ENCODE data around the gene BEST1.
"Not testable (repeated sequence)": the region's sequence is repeated elsewhere in the genome, so short reads cannot be mapped to it uniquely, and the experiment has no call there.

The BEST1 gene

DNA sequence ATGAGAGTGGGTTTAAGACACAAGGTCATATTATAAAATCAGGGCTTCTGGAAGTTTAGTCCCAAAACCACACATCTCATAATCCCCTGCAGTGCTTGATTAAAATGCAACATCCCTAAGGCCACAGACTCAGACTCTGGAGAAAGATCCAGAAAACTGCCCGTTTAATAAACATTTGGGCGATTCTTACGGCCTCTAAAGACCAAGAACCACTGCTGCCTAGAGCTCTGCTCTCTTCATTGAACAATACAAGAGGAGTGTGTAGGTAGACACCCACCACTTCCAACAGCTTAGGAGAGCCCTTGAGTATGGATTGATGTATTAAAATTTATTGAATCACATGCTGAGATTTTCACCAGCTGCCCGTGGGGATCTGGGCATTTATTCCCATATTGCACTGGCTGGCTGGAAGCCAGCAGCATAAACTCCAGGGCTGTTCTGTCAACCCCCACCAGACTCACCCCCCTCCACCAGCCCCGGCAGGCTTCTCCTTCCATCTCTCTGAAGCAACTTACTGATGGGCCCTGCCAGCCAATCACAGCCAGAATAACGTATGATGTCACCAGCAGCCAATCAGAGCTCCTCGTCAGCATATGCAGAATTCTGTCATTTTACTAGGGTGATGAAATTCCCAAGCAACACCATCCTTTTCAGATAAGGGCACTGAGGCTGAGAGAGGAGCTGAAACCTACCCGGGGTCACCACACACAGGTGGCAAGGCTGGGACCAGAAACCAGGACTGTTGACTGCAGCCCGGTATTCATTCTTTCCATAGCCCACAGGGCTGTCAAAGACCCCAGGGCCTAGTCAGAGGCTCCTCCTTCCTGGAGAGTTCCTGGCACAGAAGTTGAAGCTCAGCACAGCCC lies 749 bp upstream of the BEST1 start:
- no peak for DNase-seq

DNA sequence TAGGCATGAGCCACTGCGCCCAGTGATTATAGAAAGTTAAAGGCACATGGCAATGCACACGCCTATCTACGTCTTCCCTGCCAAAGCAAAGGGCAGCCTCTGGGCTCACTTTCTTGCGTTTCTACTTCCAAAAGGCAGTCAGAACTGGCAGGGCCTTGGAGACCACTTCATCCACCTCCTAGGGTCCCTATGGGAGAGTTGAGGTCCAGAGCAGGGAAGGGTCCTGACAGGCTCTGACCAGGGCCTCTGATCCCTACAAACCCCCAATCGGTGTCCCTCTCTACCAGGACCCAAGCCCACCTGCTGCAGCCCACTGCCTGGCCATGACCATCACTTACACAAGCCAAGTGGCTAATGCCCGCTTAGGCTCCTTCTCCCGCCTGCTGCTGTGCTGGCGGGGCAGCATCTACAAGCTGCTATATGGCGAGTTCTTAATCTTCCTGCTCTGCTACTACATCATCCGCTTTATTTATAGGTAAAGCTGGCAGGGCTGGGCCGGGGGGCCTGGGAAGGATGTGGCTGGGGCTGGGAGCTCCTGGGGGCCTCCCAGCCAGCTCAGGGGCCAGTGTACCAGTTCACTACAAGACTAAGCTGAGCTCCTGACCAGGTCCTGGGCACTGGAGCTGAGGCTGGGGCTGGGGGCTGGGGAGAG lies 1.5 kb downstream of the BEST1 start:
- no peak for DNase-seq

DNA sequence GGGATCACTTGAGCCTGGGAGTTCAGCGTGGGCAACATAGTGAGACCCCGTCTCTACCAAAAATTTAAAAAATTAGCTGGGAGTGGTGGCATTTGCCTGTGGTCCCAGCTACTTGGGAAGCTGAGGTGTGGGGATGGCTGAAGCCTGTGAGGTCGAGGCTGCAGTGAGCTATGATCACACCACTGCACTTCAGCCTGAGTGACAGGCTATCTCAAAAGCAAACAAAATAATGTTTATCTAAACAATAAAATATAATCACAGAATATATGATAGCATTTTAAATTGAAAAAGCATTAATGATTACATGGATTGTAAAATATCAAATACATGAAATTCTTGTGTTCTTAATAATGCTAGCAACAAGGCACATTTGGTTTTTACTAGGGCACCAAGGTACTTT lies 2.7 kb downstream of the BEST1 start:
- no peak for DNase-seq

DNA sequence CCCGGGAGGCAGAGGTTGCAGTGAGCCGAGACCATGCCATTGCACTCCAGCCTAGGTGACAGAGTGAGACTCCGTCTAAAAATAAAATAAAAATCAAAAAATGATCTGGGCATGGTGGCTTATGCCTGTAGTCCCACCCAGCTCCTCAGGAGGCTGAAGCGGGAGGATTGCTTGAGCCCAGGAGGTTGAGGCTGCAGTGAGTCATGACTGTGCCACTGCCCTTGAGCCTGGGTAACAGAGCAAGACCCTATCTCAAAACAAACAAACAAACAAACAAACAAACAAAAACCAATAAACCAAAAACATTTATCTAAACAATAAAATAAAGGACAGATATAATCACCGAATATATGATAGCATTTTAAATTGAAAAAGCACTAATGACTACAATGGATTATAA lies 3.5 kb downstream of the BEST1 start:
- not testable (repeated sequence) for DNase-seq

DNA sequence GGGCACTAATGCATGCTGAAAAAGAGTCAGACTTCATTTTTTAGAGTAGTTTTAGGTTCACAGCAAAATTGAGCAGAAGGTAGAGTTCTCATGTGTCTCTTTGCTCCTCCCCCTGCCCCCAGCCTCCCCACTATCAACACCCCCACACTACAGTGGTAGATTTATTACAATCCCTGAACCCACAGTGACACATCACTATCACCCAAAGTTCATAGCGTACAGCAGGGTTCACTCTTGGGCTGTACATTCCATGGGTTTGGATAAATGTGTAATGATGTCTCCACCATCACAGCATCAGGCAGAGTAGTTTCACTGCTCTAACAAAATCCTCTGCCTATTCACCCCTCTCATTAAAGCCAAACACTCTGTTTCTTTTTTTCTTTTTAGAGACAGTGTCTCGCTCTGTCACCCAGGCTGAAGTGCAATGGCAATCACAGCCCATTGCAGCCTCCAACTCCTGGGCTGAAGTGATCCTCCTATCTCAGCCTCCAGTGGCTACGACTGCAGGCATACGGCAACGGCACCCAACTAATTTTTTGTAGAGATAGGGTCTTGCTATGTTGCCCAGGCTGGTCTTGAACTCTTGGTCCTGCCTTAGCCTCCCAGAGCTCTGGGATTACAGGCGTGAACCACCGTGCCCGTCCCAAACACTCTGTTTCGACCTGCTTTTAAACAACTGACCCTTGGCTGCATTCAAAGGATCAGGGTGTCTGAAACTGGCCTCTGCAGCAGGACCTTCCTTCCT lies 4.1 kb downstream of the BEST1 start:
- no peak for DNase-seq

DNA sequence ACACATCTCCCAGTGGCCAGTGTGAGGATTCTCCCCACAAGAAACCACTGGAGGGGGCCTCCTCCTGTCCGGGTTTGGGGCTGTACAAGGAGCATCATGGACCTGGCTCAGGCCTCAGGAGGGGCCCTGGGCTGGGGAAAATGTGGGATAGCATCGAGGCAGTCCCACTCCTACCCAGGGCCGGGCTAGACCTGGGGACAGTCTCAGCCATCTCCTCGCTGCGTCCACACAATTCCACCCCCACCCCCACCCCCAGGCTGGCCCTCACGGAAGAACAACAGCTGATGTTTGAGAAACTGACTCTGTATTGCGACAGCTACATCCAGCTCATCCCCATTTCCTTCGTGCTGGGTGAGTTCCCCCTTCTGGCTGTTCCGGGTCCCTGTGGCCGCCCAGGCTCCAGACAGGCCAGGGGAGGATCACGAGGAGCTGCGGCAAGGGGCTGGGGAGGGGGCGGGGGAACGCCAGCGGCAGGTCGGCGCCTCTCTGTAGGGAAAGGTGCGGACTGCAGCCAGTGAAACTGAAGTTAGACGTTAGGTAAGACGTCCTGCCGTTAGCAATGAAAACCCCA lies 4.8 kb downstream of the BEST1 start:
- DNase-seq, result no peak

DNA sequence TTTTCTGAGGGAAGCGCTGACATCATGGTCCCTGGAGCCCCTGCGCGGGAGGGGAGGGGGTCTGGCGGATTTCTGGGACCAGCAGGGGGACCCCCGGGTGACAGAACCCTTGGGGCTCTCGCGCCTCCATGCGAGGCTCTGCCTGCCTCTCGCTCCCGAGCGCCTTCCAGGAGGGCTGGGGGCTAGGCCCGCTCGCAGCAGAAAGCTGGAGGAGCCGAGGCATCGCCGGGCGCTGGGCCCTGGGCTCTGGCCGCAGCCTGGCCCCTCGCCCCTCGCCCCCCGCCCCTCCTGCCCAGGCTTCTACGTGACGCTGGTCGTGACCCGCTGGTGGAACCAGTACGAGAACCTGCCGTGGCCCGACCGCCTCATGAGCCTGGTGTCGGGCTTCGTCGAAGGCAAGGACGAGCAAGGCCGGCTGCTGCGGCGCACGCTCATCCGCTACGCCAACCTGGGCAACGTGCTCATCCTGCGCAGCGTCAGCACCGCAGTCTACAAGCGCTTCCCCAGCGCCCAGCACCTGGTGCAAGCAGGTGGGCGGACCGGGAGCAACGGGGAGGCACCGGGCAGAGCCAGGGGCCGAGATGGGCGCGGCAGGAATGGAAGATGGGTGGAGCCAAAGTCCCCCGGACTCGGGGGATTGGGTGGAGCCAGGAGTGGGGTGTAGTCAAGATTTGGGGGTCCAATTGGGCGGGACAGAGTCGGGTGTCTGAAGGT lies 5.4 kb downstream of the BEST1 start:
- no peak for DNase-seq

DNA sequence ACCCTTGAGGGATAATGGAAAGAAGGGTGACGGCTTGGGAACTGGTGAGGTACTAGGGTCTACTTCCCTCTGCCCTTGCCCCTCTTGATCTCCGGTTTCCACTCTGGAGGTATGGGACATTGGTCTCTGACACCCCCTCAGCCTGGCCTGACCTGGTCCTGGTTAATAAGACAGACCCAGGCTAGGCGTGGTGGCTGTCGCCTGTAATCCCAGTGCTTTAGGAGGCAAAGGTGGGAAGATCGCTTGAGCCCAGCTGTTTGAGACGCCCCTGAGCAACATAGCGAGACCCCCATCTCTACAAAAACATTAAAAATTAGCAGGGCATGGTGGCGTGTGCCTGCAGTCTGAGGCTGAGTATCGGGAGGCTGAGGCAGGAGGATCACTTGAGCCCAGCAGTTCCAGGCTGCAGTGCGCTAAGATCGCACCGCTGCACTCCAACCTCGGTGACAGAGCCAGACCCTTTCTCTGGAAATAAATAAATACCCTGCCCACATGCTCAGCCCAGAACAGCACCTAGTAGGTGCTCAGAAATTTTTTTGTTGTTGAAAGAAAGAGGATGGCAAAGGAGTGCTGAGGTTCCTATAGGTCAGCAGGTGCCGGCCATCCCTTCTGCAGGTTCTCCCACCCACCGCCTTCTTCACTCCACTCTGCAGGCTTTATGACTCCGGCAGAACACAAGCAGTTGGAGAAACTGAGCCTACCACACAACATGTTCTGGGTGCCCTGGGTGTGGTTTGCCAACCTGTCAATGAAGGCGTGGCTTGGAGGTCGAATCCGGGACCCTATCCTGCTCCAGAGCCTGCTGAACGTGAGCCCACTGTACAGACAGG lies 6.3 kb downstream of the BEST1 start:
- DNase-seq, result no peak

DNA sequence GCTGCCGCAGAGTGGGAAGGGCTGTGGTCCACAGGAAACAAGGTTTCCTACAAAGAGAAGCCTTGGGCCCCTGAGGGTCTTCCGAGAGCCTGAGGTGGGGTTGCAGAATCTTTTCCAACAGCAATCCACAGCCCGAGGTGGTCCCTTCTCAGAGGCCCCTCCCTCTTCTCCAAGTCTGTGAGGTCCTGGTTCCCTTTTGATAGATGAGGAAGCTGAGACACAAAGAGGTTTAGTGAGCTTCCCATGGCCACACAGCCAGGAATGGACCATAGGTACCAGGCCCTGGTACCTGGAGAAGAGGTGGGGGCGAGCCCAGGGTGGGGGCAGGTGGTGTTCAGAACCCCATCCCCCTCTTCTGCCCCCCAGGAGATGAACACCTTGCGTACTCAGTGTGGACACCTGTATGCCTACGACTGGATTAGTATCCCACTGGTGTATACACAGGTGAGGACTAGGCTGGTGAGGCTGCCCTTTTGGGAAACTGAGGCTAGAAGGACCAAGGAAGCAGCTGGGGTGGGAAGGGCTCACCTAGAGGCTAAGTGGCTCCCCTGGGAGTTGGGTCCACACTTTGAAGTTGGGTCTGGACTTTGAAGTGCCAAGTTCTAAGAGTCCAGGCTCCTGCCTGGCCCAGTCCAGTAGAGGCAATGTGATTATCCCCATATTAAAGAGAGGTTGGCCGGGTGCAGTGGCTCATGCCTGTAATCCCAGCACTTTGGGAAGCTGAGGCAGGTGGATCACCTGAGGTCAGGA lies 7.0 kb downstream of the BEST1 start:
- DNase-seq, result no peak

DNA sequence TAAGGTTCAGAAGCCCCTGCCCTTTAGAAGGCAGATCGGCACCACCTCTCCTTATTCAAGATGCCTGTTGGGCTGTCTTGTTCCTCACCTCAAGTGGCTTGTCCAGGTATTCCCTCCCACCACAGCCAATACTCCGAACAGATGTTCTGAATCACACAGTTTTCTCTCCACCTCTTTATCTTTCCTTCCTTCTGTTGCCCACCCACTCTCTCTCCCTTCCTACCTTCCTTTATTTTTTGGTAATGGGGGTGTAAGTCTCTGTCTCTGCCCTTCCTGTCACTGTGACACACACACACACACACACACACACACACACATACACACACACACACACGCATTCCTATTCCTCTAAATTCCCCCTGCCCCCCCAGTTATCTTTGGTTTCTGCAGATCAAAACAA lies 8.4 kb downstream of the BEST1 start:
- no peak for DNase-seq

DNA sequence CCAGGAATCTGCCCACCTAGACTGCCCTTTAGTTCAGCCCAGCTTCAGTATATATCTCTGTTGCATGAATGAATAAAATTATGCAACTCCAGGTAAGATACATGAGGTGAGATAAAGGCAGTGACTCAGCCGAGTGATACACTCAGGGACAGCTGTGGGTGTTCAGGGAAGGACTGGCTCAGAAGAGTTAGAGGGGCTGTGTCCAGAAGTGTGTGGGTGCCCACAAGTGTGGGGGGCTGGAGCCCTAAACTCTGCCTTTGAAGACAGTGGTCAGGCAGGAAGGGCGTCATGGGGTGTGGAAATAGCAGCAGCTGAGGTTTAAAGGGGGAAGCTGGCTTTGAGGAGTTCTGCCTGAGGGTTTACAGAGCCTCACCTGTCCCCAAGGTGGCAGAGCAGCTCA lies 9.0 kb downstream of the BEST1 start:
- no peak for DNase-seq

DNA sequence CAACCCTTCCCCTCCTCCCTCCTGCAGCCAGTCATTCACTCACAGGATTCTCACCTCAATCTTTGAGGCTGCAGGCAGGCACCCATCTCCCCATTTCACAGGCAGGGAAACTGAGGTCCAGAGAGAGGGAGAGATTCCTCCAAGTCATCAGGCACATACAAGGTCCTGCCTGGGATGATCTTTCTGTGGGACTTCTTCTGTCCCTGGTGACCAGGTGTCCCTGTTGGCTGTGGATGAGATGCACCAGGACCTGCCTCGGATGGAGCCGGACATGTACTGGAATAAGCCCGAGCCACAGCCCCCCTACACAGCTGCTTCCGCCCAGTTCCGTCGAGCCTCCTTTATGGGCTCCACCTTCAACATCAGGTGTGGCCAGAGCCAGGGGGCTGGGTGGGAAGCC lies 9.5 kb downstream of the BEST1 start:
- no peak for DNase-seq

DNA sequence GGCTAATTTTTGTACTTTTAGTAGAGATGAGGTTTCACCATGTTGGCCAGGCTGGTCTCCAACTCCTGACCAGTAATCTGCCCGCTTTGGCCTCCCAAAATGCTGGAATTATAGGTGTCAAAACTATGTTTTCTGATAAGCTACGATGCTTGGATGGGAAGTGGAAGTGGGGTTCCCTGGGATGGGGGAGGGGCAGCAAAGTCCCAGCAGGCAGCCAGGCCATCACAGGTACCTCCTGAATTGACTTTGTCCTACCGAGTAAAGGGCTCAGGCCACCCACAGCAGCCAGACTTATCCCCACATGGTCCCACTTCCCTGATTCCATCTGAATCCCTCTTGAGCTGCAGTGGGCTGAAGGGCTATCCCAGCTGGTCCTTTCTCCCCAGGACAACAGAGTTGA lies 10.4 kb downstream of the BEST1 start:
- DNase-seq, result no peak

DNA sequence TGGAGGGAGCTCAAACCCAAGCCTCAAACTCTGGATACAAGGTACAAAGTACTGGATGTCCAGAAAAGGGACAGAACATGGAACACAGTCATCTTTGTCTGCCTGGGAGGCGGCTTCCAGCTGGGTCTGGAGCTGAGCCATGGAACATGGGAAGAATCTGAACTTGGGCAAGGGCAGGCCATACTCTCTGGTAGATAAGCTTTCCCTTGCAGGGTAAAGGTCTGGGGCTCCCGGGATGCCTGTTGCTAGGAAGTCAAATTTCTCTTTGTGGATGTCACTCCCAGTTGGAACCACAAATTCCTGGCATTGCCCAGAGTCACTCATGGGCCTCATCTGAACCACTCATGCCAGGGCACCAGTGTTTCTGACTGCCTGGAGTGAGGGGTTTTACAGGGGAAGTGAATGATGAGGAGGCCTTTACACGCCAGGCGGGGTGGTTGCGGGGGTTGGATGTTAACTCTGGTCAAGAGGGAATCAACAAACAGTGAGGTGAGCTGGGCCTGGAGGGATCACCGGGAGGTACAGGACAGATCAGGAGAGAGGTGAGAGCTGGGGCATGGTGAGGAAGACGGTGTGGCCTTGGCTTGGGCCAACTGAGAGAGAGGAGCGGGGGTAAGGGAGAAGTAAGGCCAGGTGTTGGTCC lies 11.5 kb downstream of the BEST1 start:
- DNase-seq, result no peak

DNA sequence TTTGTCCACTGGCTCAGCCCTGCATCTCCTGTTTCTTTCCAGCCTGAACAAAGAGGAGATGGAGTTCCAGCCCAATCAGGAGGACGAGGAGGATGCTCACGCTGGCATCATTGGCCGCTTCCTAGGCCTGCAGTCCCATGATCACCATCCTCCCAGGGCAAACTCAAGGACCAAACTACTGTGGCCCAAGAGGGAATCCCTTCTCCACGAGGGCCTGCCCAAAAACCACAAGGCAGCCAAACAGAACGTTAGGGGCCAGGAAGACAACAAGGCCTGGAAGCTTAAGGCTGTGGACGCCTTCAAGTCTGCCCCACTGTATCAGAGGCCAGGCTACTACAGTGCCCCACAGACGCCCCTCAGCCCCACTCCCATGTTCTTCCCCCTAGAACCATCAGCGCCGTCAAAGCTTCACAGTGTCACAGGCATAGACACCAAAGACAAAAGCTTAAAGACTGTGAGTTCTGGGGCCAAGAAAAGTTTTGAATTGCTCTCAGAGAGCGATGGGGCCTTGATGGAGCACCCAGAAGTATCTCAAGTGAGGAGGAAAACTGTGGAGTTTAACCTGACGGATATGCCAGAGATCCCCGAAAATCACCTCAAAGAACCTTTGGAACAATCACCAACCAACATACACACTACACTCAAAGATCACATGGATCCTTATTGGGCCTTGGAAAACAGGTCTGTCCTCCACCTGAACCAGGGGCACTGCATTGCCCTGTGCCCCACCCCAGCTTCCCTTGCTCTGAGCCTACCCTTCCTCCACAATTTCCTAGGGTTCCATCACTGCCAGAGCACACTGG lies 12.3 kb downstream of the BEST1 start:
- no peak for DNase-seq

DNA sequence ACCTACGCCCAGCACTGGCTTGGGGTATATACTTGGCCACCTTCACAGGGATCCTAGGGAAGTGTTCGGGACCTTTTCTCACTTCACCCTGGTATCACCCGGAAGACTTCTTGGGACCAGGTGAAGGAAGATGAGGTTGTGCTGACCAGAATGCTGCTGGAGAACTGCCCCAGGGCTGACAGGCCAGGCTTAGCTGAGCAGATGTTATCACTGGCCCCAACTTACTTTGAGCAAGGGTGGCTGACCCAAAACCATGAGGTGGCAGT lies 12.8 kb downstream of the BEST1 start:
- no peak for DNase-seq

DNA sequence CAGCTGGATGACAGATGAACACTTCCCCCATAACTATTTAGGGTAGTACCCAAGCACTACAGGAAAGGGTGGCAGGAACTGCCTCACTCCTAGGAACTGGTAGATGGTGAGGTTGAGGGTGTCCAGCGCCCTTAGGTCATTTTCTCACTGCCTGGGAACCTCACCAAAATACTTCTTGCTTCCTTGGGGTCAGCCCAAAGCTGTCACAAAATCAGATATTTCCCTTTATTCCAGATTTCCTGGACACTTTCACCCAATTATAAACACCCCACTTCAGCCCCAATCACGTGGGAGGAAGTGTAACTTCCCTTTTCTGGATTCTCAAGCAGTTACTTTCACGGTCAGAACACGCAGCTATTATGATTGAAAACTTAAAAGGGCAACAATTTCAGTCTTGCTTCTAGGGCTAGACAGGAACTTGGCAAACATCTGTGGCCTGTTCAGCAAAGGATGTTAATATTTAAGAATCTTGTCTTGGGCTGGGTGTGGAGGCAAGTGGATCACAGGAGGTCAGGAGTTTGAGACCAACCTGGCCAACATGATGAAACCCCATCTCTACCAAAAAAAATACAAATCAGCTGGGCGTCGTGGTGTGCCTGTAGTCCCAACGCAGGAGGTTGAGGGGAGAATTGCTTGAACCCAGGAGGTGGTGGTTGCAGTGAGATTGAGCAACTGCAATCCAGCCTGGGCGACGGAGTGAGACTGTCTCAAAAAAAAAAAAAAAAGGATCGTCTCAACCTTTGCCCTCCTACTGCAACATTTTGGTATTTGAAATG lies 13.3 kb downstream of the BEST1 start:
- no peak for DNase-seq

DNA sequence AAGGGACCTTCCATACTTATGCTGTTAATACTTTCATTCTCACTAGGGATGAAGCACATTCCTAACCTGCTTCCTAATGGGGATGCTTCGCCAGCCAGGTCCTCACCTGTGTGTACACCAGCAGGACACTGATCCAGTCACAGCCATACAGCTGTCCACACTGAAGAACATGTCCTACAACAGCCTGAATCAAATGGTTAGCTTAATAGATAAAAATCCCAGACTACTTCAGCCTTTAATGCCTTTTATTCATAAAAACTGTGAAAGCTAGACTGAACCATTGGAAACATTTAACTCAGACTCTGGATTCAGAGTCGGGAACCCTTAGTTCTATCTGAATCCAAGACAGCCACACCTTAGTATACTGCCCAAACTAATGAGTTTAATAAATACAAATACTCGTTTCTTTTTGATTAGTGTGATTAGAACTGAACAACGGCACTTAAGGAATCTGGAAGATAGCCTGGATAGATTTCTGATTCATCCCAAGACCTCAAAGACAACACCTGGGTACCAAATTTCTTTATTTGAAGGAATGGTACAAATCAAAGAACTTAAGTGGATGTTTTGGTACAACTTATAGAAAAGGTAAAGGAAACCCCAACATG lies 14.0 kb downstream of the BEST1 start:
- DNase-seq, result no peak
